ENCODE results near the gene SLC24A5.

SLC24A5 gene

DNA sequence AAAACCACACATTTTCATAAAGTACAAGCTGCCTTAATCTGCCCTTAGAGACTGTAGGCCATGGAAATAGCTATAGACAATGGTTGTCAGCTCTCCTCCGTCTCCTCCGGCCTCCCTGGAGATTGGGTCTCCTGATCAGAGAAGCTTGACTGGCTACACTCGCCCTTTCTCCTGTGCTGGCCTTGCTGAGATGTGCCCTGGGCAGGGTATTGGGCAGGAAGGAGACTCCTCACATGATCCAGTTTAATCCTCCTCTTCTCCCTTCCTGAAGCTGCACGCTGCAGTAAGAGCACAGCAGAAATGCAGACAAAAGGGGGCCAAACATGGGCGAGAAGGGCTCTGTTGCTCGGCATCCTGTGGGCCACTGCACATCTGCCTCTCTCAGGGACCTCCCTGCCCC, at the start of gene SLC24A5:
Gene SLC24A5 (plus strand): TSS at position 246 of the 400 bp plus-strand sequence. CDS start 55 bp downstream, at position 301.
- DNase-seq (ENCODE audit: low read depth in 3 of 3): no peak

DNA sequence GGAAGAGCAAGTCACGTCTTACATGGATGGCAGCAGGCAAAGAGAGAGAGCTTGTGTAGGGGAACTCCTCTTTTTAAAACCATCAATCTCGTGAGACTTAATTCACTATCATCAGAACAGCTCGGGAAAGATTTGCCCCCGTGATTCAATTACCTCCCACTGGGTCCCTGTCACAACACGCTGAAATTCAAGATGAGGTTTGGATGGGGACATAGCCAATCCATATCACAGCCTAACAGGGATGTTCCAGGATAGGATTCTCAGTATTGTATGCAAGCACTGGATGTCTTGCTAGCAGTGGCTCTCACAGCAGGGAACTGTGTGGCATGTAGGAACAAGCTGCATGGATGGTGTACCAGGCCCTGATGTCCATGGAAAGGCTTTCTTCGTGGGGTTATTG, 47.8 kb upstream of the SLC24A5 start:
- DNase-seq (ENCODE audit: low read depth in 3 of 3): no peak

DNA sequence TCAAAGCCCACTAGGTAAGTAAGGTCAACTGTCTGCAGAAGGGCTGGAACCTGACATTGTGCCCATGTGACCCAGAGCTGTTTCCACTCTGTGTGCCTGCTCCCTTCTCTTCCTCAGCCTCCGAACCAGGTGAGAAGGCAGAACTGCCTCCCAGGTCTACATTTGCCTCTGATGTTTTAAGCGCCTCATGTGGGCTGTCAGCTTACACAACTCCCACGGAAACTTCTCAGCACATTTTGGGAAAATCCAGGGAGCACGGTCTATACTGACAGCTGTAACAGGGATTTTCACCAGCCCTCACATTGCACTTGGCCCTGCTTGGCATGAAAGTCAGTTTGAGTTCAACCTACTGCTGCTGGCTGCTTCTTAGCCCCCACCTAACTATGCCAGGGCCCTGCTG, 46.9 kb upstream of the SLC24A5 start:
- no peak for DNase-seq (ENCODE audit: low read depth in 3 of 3)

DNA sequence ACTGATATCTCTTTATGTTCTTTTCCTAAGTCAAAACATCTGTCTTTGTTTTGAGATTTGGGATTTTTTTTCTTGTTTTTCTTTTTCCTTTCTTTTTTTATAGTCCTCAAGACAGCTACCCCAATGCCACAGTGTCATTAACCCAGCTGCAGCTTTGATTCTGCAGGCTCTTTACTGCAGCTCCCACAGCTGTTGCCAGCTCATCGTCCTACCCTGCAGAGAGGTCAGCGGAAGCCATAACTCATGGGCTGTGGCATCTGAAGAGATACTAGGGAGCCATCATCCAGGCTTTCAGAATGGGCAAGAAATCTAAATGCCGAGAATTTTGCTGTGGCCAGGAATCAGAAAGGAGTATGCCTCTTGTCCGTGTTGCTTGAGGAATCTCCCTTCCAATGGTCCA, 44.3 kb upstream of the SLC24A5 start:
- DNase-seq (ENCODE audit: low read depth in 3 of 3): no peak

DNA sequence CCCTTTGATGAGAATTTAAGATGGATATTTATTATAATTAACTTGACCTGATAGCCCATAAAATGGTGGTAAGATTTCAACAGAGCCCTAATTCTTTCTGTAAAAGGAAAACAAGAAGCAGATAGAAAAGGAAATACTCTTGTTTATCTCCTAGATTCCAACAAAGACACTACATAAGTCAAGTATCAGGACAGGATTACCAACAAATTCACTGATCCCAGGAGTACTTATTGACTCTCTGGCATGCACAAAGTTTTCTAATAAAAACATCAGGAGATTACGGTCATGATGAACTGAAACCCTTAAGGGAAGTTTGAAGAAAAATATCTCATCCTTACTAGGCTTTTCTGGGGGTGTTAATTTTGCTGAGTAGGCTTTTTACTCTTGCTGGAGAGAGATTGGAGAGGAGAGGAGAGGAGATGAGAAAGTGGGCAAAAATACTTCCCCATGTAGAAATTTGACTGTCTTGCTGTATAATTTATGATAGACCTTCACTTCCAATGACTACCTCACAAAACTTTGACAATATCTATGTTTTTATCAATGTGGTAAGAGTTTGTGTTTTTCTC, 43.1 kb upstream of the SLC24A5 start:
- no peak for DNase-seq (ENCODE audit: low read depth in 3 of 3)

DNA sequence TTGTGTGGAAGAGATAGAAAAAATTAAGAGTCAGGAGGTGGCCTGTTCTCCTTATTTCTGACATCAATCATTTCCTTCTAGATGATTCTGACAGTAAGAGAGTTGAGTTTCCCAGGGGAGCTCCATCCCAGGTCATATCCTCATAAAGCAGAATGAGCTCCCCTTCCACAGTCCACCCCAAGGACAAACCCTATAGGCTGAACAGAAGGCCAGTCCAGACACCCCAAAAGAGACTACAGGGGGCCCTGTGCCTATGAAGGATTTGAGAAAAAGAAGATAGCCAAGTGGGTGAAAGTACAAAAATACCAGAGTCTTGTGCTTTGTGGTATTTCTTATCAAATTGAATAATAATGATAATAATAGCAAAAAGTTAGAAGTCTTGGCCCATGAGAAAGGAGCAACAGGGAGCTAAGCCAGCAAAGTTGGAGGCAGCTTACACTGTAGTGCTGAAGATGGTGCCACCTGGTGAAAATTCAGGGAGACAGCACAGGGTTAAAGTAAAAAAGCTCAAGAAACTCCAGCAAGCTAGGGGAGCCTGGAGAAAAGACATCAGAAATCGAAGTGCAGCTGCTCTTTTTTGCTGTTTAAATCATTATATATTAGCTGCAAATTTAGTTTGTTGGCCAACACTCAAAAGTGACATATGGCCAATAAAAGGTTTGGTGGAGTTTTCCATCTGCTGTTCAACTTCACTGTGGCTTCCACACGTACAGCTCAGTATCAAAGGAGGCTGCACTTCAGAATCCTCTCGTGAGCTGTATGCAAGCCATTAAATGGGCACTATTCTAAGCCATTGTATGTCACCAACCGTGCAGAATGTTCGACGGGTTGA, 35.8 kb upstream of the SLC24A5 start:
- DNase-seq (ENCODE audit: low read depth in 3 of 3): no peak

DNA sequence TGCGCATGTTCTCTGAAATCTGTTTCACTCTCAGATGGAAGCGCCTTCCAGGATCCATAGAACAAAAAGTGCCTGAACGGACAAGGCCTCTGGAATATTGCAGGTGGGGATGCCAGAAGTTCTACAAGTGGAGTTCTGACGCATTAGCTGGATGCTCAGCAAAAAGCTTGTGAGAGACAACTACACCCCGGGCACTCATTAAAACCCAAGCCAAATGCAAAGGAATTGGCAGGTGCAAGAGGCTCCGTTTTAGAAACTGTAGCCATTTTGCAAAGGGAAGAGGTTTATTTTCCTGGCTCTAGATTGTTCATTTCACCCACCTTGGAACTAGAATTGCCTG, 35.2 kb upstream of the SLC24A5 start:
- no peak for DNase-seq (ENCODE audit: low read depth in 3 of 3)

DNA sequence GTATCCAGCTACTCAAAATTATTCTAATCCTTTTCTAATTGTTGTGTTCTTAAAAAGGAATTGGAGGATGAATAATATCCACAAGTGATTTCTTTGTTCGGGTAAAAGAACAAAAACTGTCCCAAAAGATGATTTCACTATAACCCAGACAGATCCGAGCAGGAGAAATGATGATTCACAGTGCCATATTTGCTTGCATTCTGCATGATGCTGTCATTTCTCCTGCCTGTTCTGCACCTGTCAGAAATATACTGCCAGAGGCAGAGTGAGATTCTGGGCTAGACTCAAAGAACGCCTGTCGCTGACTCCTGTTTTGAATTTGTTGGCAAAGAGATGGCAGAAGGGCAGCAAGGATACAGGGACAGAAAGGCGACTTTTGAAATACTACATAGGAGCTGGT, 34.7 kb upstream of the SLC24A5 start:
- no peak for DNase-seq (ENCODE audit: low read depth in 3 of 3)

DNA sequence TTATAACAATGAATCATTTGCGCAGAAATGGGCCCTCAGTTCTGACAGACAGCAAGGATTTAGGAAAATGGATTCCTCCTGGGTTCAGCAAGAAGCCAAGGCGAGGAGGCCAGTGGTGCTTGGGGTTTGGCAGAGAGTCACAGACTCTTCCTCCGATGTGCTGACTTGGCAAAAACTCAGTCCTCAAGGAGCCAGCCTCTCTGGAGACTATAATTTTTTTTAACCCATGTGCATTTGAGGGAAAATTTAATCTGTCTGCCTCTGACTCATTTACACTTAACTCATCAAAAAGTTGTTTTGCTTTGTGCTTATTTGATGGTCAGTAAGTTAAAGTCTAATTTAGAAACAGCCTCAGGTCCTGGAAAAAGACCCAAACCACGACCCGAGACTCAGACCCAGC, 34.2 kb upstream of the SLC24A5 start:
- DNase-seq (ENCODE audit: low read depth in 3 of 3): no peak

DNA sequence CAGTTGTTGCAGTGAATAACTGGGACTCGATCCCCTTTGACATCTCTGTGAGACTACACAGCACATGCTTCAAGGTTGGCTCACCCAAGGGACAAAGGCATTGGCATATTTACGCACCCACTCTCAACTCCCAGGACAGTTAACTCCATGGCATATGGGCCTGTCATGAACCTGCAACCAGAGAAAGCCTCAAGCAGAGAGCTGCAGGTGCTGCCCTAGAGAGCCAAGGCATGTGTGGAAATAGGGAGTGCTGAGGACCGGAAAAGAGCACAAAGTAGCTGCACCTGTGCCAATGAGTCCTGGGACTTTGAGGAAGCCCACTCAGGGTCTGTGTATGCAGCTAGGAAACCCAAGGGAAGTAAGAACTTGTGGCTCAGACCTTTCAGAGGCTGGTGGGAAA, 32.9 kb upstream of the SLC24A5 start:
- DNase-seq (ENCODE audit: low read depth in 3 of 3): no peak

DNA sequence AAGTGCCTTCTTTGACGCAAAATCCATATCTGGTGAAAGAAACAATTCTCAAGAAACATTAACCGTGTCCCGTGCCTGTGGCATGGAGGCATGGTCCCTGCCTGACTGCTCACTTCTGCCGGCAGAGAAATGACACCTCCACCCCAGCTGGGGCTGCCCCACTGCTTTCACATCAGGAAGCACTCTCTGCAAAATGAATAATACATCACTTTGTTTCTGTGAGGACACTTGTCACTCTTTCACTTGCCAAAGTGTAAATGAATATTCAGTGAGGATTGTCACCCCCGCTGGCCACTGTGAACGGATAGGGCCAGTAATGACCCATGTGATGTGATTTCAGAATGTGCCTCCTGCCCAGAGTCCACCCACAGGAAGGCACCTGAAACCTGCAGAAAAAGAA, 31.1 kb upstream of the SLC24A5 start:
- no peak for DNase-seq (ENCODE audit: low read depth in 3 of 3)

DNA sequence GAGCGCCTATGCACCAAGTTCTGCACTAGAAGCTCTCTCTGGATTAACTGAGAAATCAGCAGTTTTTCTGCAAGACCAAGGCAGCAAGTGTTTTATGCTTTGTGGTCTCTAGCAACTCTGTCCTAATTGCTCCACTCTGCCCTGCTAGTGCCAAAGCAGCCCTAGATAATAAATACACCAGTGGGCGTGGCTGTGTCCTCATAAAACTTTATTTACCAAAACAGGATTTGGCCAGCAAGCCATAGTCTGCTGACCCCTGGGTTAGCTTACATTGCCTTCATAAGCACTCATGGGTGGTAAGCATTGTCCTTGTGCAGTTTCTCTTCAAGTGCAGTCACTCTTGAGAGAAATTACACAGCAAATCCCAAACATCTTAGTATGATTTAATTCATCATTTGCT, 30.7 kb upstream of the SLC24A5 start:
- DNase-seq (ENCODE audit: low read depth in 3 of 3): no peak

DNA sequence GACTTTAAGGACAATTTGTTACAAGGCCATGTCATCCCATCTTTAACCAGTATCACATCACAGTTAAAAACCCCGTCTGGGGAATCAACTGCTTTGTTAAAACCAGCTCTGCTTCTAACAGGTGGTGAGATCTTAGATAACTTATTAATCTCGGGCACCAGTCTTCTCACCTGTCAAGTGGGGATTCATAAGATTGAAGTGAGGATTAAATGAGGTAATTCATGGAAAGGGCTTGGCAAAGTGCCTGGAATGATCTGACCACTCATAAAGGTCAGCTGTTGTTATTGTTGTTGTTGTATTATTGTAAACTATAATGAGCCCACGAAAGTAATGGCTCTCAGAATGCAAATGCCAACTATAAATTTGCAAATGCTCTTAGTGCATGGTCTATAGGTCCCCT, 30.1 kb upstream of the SLC24A5 start:
- no peak for DNase-seq (ENCODE audit: low read depth in 3 of 3)

DNA sequence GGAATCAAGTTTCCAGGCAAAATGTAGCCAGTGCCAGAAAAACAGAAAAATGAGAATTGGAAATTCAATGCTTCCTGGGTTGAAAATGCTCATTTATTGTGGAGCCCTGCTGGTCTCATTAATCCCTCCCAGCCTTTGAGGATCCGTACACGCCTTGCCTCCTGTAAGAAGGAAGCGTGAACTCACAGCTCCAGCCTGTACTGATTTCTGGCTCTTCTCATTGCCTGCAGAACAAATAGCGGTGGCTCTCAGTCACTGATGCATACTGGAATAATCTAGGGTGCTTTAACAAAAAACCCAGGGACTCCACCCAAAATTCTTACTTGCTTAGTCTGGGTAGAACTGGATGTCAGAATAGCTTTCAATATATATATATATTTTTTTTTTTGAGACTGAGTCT, 29.3 kb upstream of the SLC24A5 start:
- no peak for DNase-seq (ENCODE audit: low read depth in 3 of 3)

DNA sequence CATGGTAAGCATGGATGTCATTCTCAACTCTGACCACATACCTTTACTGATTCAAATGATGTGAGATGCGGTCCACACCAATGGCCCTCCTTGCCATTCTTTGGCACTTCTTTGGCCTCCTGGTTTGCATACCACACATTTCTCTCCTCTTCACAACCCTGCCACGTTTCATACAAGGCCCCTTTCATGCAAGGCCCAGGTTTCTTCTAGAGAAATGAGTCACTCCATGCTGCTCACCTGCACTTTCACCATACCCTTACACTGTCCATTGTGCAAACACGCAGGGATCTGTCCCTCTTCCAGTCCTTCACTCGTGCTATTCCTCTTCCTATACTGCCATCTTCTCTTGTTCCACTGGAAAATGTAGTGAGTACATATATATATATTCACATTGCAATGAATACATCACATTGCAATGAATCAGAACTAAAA, 24.4 kb upstream of the SLC24A5 start:
- no peak for DNase-seq (ENCODE audit: low read depth in 3 of 3)

DNA sequence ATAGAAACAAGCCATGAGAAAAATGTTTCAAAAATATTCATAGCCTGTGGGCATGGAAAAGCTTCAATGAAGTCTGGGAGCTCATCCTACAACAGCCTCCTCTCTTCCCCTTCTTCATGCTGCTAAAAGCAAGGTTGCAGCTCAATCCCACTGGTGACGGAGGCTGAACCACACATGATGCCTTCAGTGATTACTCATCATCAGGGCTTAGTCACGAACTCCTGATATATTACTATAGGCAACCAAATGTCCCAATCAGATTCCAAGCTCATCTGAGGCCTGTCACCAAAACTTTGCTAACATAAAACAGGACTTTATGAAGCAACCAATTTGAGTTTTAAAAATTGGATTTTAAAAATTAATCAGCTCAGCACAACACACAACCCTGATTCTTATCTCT, 24.0 kb upstream of the SLC24A5 start:
- no peak for DNase-seq (ENCODE audit: low read depth in 3 of 3)

DNA sequence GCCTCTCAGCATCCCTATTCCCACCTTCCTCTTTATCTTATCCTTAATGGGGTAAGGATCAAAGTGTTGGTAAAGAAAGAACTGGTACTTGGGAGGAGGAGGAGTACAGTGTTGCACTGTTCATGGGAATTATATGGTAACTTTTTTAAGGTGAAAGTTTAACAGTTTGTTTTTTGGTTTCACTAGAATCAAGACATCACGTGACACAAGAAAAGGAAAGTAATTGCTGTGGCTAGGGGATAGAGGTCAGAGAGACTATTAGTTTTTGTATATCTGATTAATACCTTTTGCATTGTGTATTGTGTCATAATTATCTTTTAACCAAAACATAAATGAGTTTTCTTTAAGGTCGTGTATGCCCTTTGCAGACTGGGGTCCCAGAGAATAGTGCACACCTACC, 23.5 kb upstream of the SLC24A5 start:
- DNase-seq (ENCODE audit: low read depth in 3 of 3): no peak

DNA sequence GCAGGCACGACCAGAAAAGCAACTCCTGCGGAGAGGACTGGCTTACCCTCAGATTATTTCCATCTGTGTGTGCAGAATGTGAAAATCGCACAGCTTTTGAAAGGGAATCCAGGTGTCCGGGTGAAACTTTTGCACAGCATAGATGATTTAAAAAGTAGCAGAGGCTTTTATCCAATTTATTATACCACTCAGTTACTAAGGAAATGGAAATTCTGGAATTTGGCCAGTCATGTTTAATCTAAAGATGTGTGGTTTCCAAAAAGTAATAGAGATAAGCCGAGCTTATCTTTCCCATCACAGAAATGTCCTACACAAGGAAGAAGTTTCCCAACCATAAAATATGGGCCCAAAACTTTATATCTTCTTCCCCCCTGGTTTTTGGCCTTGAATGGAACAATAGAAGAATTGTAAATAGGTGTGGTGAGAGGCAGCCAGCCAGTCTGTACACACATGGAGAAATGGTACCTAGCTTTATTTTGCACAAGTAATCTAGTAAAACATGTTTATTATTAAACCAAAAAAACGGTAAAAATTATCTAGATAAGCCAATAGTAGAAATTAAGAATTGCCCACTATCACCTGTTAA, 19.3 kb upstream of the SLC24A5 start:
- DNase-seq (ENCODE audit: low read depth in 3 of 3): no peak

DNA sequence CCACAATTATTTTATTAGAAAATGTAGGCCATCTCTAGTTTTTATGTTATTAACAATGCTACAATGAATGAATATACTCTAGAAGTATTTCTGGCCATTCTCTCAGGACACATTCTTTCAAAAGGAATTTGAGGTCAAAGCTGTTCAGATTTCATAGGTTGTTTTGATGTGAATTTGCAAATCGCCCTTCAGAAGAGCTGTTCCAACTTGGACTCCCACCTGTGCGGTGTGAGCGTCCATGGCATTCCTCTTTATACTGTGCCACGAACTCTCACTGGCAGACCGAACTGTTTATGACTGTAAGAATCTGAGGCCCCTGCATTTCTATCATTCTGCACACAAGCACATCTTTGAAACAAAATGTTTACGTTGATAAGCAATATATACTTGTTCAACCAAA, 18.6 kb upstream of the SLC24A5 start:
- DNase-seq (ENCODE audit: low read depth in 3 of 3): no peak

DNA sequence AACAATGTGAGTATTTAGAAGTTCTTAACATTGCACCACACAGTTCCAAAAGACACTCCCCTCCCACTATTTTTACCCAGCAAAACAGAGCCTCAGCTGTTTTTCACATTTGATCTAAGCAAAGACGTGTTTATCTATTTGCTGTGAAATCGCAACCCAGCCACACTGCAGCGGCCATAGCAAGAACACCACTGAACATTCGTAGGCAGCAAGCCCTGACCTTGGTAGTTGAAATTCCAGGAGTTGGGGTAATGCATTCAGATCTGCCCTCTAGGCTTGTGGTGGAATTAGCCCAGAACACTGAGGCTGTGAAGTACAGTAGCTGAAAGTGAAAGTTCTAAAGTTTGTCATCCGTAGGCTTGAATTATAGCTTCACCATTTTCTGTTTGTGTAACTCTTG, 17.1 kb upstream of the SLC24A5 start:
- no peak for DNase-seq (ENCODE audit: low read depth in 3 of 3)

DNA sequence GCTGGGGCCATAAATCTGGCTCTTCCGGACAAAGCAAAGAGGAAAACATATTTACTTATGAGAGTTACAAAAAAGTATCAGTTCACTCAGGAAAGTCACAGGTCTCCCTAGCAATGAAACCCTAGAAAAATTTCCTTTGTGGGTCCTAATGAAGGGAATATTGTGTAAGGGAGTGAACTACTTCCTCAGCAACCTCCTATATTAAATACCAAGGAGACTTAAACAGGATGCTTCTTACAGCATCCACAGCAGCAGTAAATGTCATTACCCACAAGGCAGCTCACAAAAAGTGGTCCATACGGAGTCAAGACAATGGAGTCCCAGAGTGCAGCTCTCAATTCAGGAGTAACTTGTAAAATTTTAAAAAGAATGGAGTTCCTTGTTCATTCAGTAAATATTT, 14.9 kb upstream of the SLC24A5 start:
- DNase-seq (ENCODE audit: low read depth in 3 of 3): no peak

DNA sequence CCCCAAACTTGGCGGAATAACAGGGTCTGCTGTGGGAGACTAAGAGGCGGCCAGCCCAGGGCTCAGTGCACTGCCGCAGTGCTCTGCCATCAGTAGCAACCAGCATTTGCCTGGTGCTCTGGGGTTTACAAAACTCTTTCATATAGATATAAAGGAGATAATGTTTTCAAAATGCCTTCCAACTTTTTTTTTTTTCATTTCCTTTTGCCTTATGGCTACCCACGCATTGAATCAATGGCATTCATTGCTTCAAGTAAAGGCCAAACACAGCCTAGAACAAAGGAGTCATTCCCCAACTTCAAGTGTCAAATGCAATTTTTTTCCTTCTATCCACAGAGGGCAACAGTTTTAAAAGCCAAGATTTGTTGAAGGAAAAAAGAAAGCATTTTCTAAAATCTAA, 11.6 kb upstream of the SLC24A5 start:
- DNase-seq (ENCODE audit: low read depth in 3 of 3): no peak

DNA sequence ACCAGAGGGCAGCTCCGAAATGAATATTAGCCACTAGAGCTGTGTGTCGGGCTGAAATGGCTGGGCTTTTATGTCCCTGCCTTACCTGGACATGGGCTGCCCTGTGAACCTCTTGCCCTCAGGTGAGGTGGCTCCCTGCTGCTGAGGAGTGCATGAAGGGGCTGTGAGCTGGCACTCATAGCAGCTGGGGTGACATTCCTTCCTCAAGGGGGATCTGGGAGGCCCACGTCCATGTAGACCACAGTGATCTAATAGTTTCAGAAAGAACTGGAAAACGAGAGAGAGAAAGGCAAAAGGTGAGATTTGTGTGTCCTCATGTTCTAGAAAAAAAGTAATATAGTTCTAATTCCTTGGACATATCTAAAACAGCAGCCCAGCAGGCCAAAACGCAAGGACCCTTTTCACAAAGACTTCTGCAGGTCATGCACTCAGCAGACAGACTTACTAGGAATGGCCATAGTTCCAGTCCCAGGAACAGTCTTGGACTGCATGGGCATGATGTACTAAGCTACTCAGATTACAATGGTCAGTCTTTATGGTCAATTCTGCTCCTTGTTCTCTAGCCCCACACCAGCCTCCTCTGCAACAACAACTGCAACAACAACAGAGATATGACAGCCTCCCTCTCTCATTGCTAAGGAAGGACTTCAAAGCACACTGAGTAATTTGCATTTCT, 10.8 kb upstream of the SLC24A5 start:
- DNase-seq (ENCODE audit: low read depth in 3 of 3): no peak
